SK-N-SH treated with all-trans-retinoic acid at 6 μM for 48 hours (cell line): ENCODE measurements around the gene AIRE.

ENCODE experiments used
- ATAC-seq: fragments of 200-7000 bp; cut with Tn5 transposase; 3 replicates; pipeline ENCODE4 v1.9.1; 2020; ENCODE audit warnings: mild to moderate bottlenecking, moderate library complexity
- ARNTL ChIP-seq: fragments of 450-650 bp; formaldehyde crosslinking; IDR thresholded peaks from 2 replicates; pipeline ENCODE4 v1.5.0; 2020; ENCODE audit warnings: low read depth, mild to moderate bottlenecking, moderate library complexity, borderline replicate concordance
- BACH2 ChIP-seq: fragments of 250-450 bp; sonication (Bioruptor Pico); IDR thresholded peaks from 2 replicates; pipeline ENCODE4 v1.9.0; 2021; ENCODE audit warnings: mild to moderate bottlenecking, borderline replicate concordance
- CREB5 ChIP-seq: fragments of 250-450 bp; sonication (Bioruptor Pico); IDR thresholded peaks from 2 replicates; pipeline ENCODE4 v1.5.1; 2020; ENCODE audit warnings: low read depth, mild to moderate bottlenecking, moderate library complexity
- CSDC2 ChIP-seq: fragments of 250-450 bp; sonication (Bioruptor Pico); IDR thresholded peaks from 2 replicates; pipeline ENCODE4 v1.5.0; 2020; ENCODE audit warnings: mild to moderate bottlenecking, moderate library complexity
- CSRNP3 ChIP-seq: fragments of 250-450 bp; sonication (Bioruptor Pico); IDR thresholded peaks from 2 replicates; pipeline ENCODE4 v1.5.1; 2021; ENCODE audit warnings: mild to moderate bottlenecking, moderate library complexity
- ESRRG ChIP-seq: fragments of 250-450 bp; sonication (Bioruptor Pico); IDR thresholded peaks from 2 replicates; pipeline ENCODE4 v1.6.1; 2021; ENCODE audit warnings: mild to moderate bottlenecking
- GLIS3 ChIP-seq: fragments of 250-450 bp; sonication (Bioruptor Pico); IDR thresholded peaks from 2 replicates; pipeline ENCODE4 v1.5.0; 2020; ENCODE audit warnings: mild to moderate bottlenecking, moderate library complexity
- ISL1 ChIP-seq: fragments of 250-450 bp; sonication (Bioruptor Pico); IDR thresholded peaks from 2 replicates; pipeline ENCODE4 v2.1.2; 2022; ENCODE audit warnings: mild to moderate bottlenecking, moderate library complexity
- OSR1 ChIP-seq: fragments of 250-450 bp; sonication (Bioruptor Pico); IDR thresholded peaks from 2 replicates; pipeline ENCODE4 v1.8.0; 2022; ENCODE audit warnings: moderate library complexity, mild to moderate bottlenecking, inconsistent platforms
- PATZ1 ChIP-seq: fragments of 250-450 bp; sonication (Bioruptor Pico); IDR thresholded peaks from 2 replicates; pipeline ENCODE4 v1.8.0; 2020; ENCODE audit warnings: mild to moderate bottlenecking, moderate library complexity, borderline replicate concordance
- POU6F1 ChIP-seq: fragments of 250-450 bp; sonication (Bioruptor Pico); IDR thresholded peaks from 2 replicates; pipeline ENCODE4 v1.8.0; 2021; ENCODE audit warnings: low read depth, mild to moderate bottlenecking, moderate library complexity, borderline replicate concordance
- PPARA ChIP-seq: fragments of 250-450 bp; sonication (Bioruptor Pico); IDR thresholded peaks from 2 replicates; pipeline ENCODE4 v1.5.0; 2020; ENCODE audit warnings: mild to moderate bottlenecking, borderline replicate concordance
- RARB ChIP-seq: fragments of 250-450 bp; sonication (Bioruptor Pico); IDR thresholded peaks from 2 replicates; pipeline ENCODE4 v1.8.0; 2021; ENCODE audit warnings: mild to moderate bottlenecking, moderate library complexity
- SNAI2 ChIP-seq: fragments of 250-450 bp; sonication (Bioruptor Pico); IDR thresholded peaks from 2 replicates; pipeline ENCODE4 v1.5.0; 2020; ENCODE audit warnings: mild to moderate bottlenecking, moderate library complexity
- TCF4 ChIP-seq: fragments of 250-450 bp; sonication (Bioruptor Pico); IDR thresholded peaks from 2 replicates; pipeline ENCODE4 v1.8.0; 2021; ENCODE audit warnings: mild to moderate bottlenecking, moderate library complexity, borderline replicate concordance
- TOX ChIP-seq: fragments of 250-450 bp; sonication (Bioruptor Pico); IDR thresholded peaks from 2 replicates; pipeline ENCODE4 v1.8.0; 2021; ENCODE audit warnings: mild to moderate bottlenecking, moderate library complexity, borderline replicate concordance
- ZC3H10 ChIP-seq: fragments of 250-450 bp; sonication (Bioruptor Pico); IDR thresholded peaks from 2 replicates; pipeline ENCODE4 v1.5.1; 2021; ENCODE audit warnings: mild to moderate bottlenecking, moderate library complexity
- ZFP3 ChIP-seq: fragments of 250-450 bp; sonication (Bioruptor Pico); IDR thresholded peaks from 2 replicates; pipeline ENCODE4 v1.5.0; 2020; ENCODE audit warnings: mild to moderate bottlenecking, moderate library complexity
- ZFP30 ChIP-seq: fragments of 450-650 bp; formaldehyde crosslinking; IDR thresholded peaks from 2 replicates; pipeline ENCODE4 v1.5.0; 2022; ENCODE audit warnings: mild to moderate bottlenecking, moderate library complexity
- ZNF565 ChIP-seq: fragments of 450-650 bp; formaldehyde crosslinking; conservative IDR thresholded peaks from 2 replicates; pipeline ENCODE4 v1.5.0; 2020; ENCODE audit warnings: low read depth, mild to moderate bottlenecking, moderate library complexity
- ZNF70 ChIP-seq: fragments of 450-650 bp; formaldehyde crosslinking; IDR thresholded peaks from 2 replicates; pipeline ENCODE4 v1.5.0; 2020; ENCODE audit warnings: mild to moderate bottlenecking, moderate library complexity
- ZNF8 ChIP-seq: fragments of 450-650 bp; formaldehyde crosslinking; IDR thresholded peaks from 2 replicates; pipeline ENCODE4 v1.5.0; 2020; ENCODE audit warnings: mild to moderate bottlenecking, moderate library complexity

The AIRE gene

GRCh38 chr21:44294391-44295162, 8.9 kb downstream of the AIRE start:
- no peak for TF ChIP-seq ESRRG (CRISPR knock-in tag)
- no peak for TF ChIP-seq ZC3H10 (CRISPR knock-in tag)
- TF ChIP-seq ZNF565 = no peak
- no peak for TF ChIP-seq ZFP3 (CRISPR knock-in tag)
- no peak for TF ChIP-seq TOX (CRISPR knock-in tag)
- no peak for TF ChIP-seq ISL1 (CRISPR knock-in tag)
- TF ChIP-seq TCF4 (CRISPR knock-in tag) = no peak
- ATAC-seq = no peak

GRCh38 chr21:44295163-44295573, 9.5 kb downstream of the AIRE start:
- no peak for ATAC-seq
- no peak for TF ChIP-seq CSDC2 (CRISPR knock-in tag)

- TF ChIP-seq PATZ1 (CRISPR knock-in tag) (no peak), SNAI2 (CRISPR knock-in tag) (no peak), ZNF8 (no peak), PPARA (no peak), OSR1 (no peak), ZFP3 (CRISPR knock-in tag) (no peak), ZNF70 (CRISPR knock-in tag) (no peak), ISL1 (CRISPR knock-in tag) (no peak), RARB (CRISPR knock-in tag) (no peak), CSRNP3 (CRISPR knock-in tag) (no peak), ZFP30 (no peak), GLIS3 (CRISPR knock-in tag) (no peak), TOX (CRISPR knock-in tag) (no peak), ZC3H10 (CRISPR knock-in tag) (no peak)
- no peak for ATAC-seq
Observed at GRCh38 chr21:44295646-44296045, 10.0 kb downstream of the AIRE start.

- no peak for ATAC-seq
- TF ChIP-seq GLIS3 (CRISPR knock-in tag) (no peak), SNAI2 (CRISPR knock-in tag) (no peak), PPARA (no peak), ZNF565 (no peak), ZFP3 (CRISPR knock-in tag) (no peak), ESRRG (CRISPR knock-in tag) (no peak)
Observed at GRCh38 chr21:44296103-44296519, 10.4 kb downstream of the AIRE start.

GRCh38 chr21:44296916-44297315, 11.2 kb downstream of the AIRE start:
- no peak for TF ChIP-seq ZC3H10 (CRISPR knock-in tag)
- TF ChIP-seq BACH2 (CRISPR knock-in tag) = no peak
- TF ChIP-seq CSRNP3 (CRISPR knock-in tag) = no peak
- no peak for TF ChIP-seq ZFP3 (CRISPR knock-in tag)
- no peak for TF ChIP-seq ZNF8
- no peak for TF ChIP-seq POU6F1
- TF ChIP-seq GLIS3 (CRISPR knock-in tag) = no peak
- TF ChIP-seq ARNTL = no peak
- TF ChIP-seq RARB (CRISPR knock-in tag) = no peak
- TF ChIP-seq TCF4 (CRISPR knock-in tag) = no peak
- TF ChIP-seq ISL1 (CRISPR knock-in tag) = no peak
- TF ChIP-seq ZNF565 = no peak
- no peak for TF ChIP-seq TOX (CRISPR knock-in tag)
- TF ChIP-seq OSR1 = no peak
- no peak for TF ChIP-seq ZNF70 (CRISPR knock-in tag)
- no peak for TF ChIP-seq CREB5 (CRISPR knock-in tag)
- TF ChIP-seq PPARA = no peak
- no peak for TF ChIP-seq PATZ1 (CRISPR knock-in tag)
- no peak for TF ChIP-seq ZFP30
- ATAC-seq = no peak
